IMR-90 (cell line): ENCODE measurements around the gene TRAIP. TPM values are rescaled to one million over a fixed set of nuclear protein-coding genes. Genes with fewer than 3 reads are reported as not detected.

Experiments
- ATAC-seq: fragments of 200-7000 bp; cut with Tn5 transposase; 2 replicates; pipeline ENCODE4 v1.9.1; 2020; ENCODE audit warnings: low read depth, mild to moderate bottlenecking, moderate library complexity
- BruUV-seq: library from RNA; stranded (reverse); fragments of 400-500 nt; replicated peaks from 2 replicates; lab custom pipeline; 2021; lab: Mats Ljungman, UMichigan
- CTCF ChIA-PET: fragments of 300-600 bp; formaldehyde crosslinking; extraction: SDS; loops from one replicate; lab custom pipeline; 2021; ENCODE audit warnings: antibody characterized with exemption; lab: Yijun Ruan, JAX
- POLR2A ChIA-PET: fragments of 300-600 bp; sonication (Branson Sonifier 250); formaldehyde crosslinking; loops from one replicate; lab custom pipeline; 2022; ENCODE audit warnings: antibody characterized with exemption; ENCODE audit not compliant: unreplicated experiment; lab: Charles Lee
- DNase-seq: peaks from one replicate; pipeline ENCODE4 v3.0.0; 2013
- H2AFZ ChIP-seq: replicated peaks from 2 replicates; pipeline ENCODE3; 2013; ENCODE audit warnings: low read length, mild to moderate bottlenecking; ENCODE audit not compliant: poor library complexity
- H2AK5ac ChIP-seq: 2 replicates; pipeline ENCODE4 v1.6.1; 2013; ENCODE audit warnings: low read depth, low read length, inconsistent platforms
- H2AK9ac ChIP-seq: replicated peaks from 2 replicates; pipeline ENCODE3; 2013; ENCODE audit warnings: mild to moderate bottlenecking, low read depth, low read length, moderate library complexity; ENCODE audit not compliant: poor library complexity
- H2BK120ac ChIP-seq: 2 replicates; pipeline ENCODE4 v1.6.1; 2013; ENCODE audit warnings: low read depth, low read length, inconsistent platforms
- H2BK15ac ChIP-seq: 3 replicates; pipeline ENCODE4 v1.6.1; 2013; ENCODE audit warnings: low read depth, low read length, inconsistent platforms
- H2BK20ac ChIP-seq: 2 replicates; pipeline ENCODE4 v1.6.1; 2013; ENCODE audit warnings: low read depth, mild to moderate bottlenecking, inconsistent platforms, low read length, moderate library complexity
- H2BK5ac ChIP-seq: 2 replicates; pipeline ENCODE4 v1.6.1; 2013; ENCODE audit warnings: mild to moderate bottlenecking, low read depth, low read length, inconsistent platforms; ENCODE audit not compliant: poor library complexity, severe bottlenecking
- H3K14ac ChIP-seq: replicated peaks from 2 replicates; pipeline ENCODE4 v1.6.1; 2013; ENCODE audit warnings: low read depth, low read length, inconsistent platforms
- H3K18ac ChIP-seq: 2 replicates; pipeline ENCODE4 v1.6.1; 2013; ENCODE audit warnings: low read depth, low read length, control low read depth
- H3K23ac ChIP-seq: 2 replicates; pipeline ENCODE4 v1.6.1; 2013; ENCODE audit warnings: low read depth, low read length, inconsistent platforms
- H3K27ac ChIP-seq: 2 replicates; pipeline ENCODE4 v1.5.1; 2013; ENCODE audit warnings: mild to moderate bottlenecking, control low read depth, low read length; ENCODE audit not compliant: insufficient read depth
- H3K27me3 ChIP-seq: 2 replicates; pipeline ENCODE4 v1.6.1; 2013; ENCODE audit warnings: low read length; ENCODE audit not compliant: control insufficient read depth, insufficient read depth
- H3K36me3 ChIP-seq: 2 replicates; pipeline ENCODE4 v1.6.1; 2013; ENCODE audit warnings: low read length, mixed read lengths; ENCODE audit not compliant: control insufficient read depth, insufficient read depth
- H3K4ac ChIP-seq: 2 replicates; pipeline ENCODE4 v1.6.1; 2013; ENCODE audit warnings: low read depth, low read length, inconsistent platforms
- H3K4me1 ChIP-seq: 2 replicates; pipeline ENCODE4 v1.6.1; 2013; ENCODE audit warnings: low read length, mixed read lengths; ENCODE audit not compliant: control insufficient read depth, insufficient read depth
- H3K4me2 ChIP-seq: 2 replicates; pipeline ENCODE4 v1.6.1; 2013; ENCODE audit warnings: low read depth, mild to moderate bottlenecking, control low read depth, low read length, moderate library complexity
- H3K4me3 ChIP-seq: 2 replicates; pipeline ENCODE4 v1.5.1; 2013; ENCODE audit warnings: low read depth, mild to moderate bottlenecking, control low read depth, low read length, moderate library complexity; ENCODE audit not compliant: insufficient read depth
- H3K56ac ChIP-seq: 2 replicates; pipeline ENCODE4 v1.6.1; 2013; ENCODE audit warnings: low read length, inconsistent platforms; ENCODE audit not compliant: insufficient read depth; ENCODE audit errors: extremely low read depth
- H3K79me1 ChIP-seq, 2 experiments: 2 replicates each; pipeline ENCODE4 v1.6.1; 2013; ENCODE audit warnings: low read length in 2 of 2, inconsistent platforms in 1 of 2, low read depth in 1 of 2
- H3K9ac ChIP-seq: 2 replicates; pipeline ENCODE4 v1.6.1; 2013; ENCODE audit warnings: low read depth, low read length, control low read depth
- H3K9me1 ChIP-seq: 2 replicates; pipeline ENCODE4 v1.6.1; 2013; ENCODE audit warnings: low read length, inconsistent platforms; ENCODE audit not compliant: insufficient read depth
- H3K9me3 ChIP-seq: 2 replicates; pipeline ENCODE4 v1.6.1; 2013; ENCODE audit warnings: low read length; ENCODE audit not compliant: control insufficient read depth, insufficient read depth
- H4K20me1 ChIP-seq: 2 replicates; pipeline ENCODE4 v1.6.1; 2013; ENCODE audit warnings: low read length, inconsistent platforms; ENCODE audit not compliant: insufficient read depth
- H4K5ac ChIP-seq: 2 replicates; pipeline ENCODE4 v1.6.1; 2013; ENCODE audit warnings: mild to moderate bottlenecking, low read depth, low read length, control low read depth
- H4K8ac ChIP-seq, 2 experiments: 2 replicates each; pipeline ENCODE4 v1.6.1; 2013; ENCODE audit warnings: low read depth in 2 of 2, low read length in 2 of 2, control low read depth in 1 of 2, inconsistent platforms in 1 of 2
- H4K91ac ChIP-seq: 2 replicates; pipeline ENCODE4 v1.6.1; 2013; ENCODE audit warnings: low read depth, low read length, inconsistent platforms; ENCODE audit not compliant: insufficient read depth
- MAFK ChIP-seq: IDR thresholded peaks from 2 replicates; pipeline ENCODE4 v1.6.1; 2012; ENCODE audit warnings: low read depth, low read length, improper control_type of control experiment
- MAZ ChIP-seq: IDR thresholded peaks from 2 replicates; pipeline ENCODE4 v1.6.1; 2012; ENCODE audit warnings: low read depth, mild to moderate bottlenecking, low read length, improper control_type of control experiment, moderate library complexity, borderline replicate concordance
- WGBS, 2 experiments: methylation state at CpG; one replicate each; pipeline versions ENCODE4 v1.1.5 to v1.1.7; 2013; ENCODE audit warnings: missing lambda C conversion rate in 2 of 2; ENCODE audit not compliant: insufficient read length in 1 of 2; ENCODE audit errors: extremely low coverage in 2 of 2; 5-methylcytosine and 5-hydroxymethylcytosine counted together
- dilution Hi-C: fragments of 300-500 bp; cut with HindIII; formaldehyde crosslinking; loops from one replicate; pipeline ENCODE4 v1.14.3; 2018; ENCODE audit warnings: low sequenced_read_pairs; ENCODE audit not compliant: unreplicated experiment
- in situ Hi-C: fragments of 300-500 bp; cut with MboI; formaldehyde crosslinking; loops from 3 replicates; pipeline ENCODE4 v1.14.3; 2019; ENCODE audit warnings: low sequenced_read_pairs, inconsistent platforms, mixed read lengths
- intact Hi-C: fragments of 100-400 bp; cut with micrococcal nuclease; formaldehyde crosslinking; loops from 2 replicates; pipeline ENCODE4 v1.10.0; 2022
- polyA plus RNA-seq, 3 experiments: library from polyadenylated mRNA; depleted of rRNA; stranded (reverse); fragments of >200 nt; gene quantifications; 2 replicates each; pipeline ENCODE4 v1.2.3, GENCODE V29; 2012; ENCODE audit warnings: low replicate concordance in 1 of 3
- total RNA-seq: library from RNA; depleted of rRNA; stranded (reverse); fragments of >200 nt; gene quantifications from 2 replicates; pipeline ENCODE4 v1.2.3, GENCODE V29; 2012

TRAIP gene
- total and polyA plus RNA-seq, 2 of the 4 experiments (the other 2 are of a cell fraction) = 6.3 to 9.2 TPM

- Histone ChIP-seq H2AK9ac (peak overlapping the region; percentile 92), H3K27me3 (no peaks in the 10 kb centered on the region), H3K4me2 (peak overlapping the region; percentile 8; the same call in 1 of the 2 replicates), H4K91ac (peak overlapping the region; percentile 49; the same call in 1 of the 2 replicates), H2BK5ac (no peak overlapping the region), H3K4ac (peak overlapping the region; percentile 48; the same call in 1 of the 2 replicates), H3K36me3 (peaks cover 21% of the 10 kb centered on the region), H3K18ac (peak overlapping the region; percentile 34; the same call in 1 of the 2 replicates), H3K27ac (peak overlapping the region; percentile 36; the same call in 1 of the 2 replicates), H4K8ac (peak overlapping the region in 1 of 2 experiments; percentile 50; a peak in 2 of 4 replicates), H2BK20ac (peak overlapping the region; percentile 29; the same call in 1 of the 2 replicates), H3K9me3 (no peaks in the 10 kb centered on the region), H4K5ac (peak overlapping the region; percentile 22; the same call in 1 of the 2 replicates), H3K4me3 (no peak overlapping the region), H3K14ac (peak overlapping the region; percentile 77), H2BK15ac (no peak overlapping the region), H4K20me1 (no peaks in the 10 kb centered on the region), H3K56ac (no peak overlapping the region), H2AK5ac (peak overlapping the region; percentile 51; the same call in 1 of the 2 replicates), H3K23ac (no peak overlapping the region), H3K9me1 (peaks cover 7% of the 10 kb centered on the region; the same call in 1 of the 2 replicates), H3K4me1 (peaks cover 32% of the 10 kb centered on the region), H3K79me1 (peaks cover 0 to 9% of the 10 kb centered on the region in 2 experiments; a peak in 1 of 4 replicates), H2AFZ (peak overlapping the region; percentile 9), H3K9ac (no peak overlapping the region; the same call in 1 of the 2 replicates), H2BK120ac (peak overlapping the region; percentile 40; the same call in 1 of the 2 replicates)
- 38% methylated on average over 2 of the region's 11 CpGs; no CpG with 5 or more reads in 1 of the 2 experiments for WGBS, 2 experiments
- POLR2A ChIA-PET = no interaction called here
- dilution Hi-C loops = no loop called here
- TF ChIP-seq MAZ = peak; percentile 38; the same call in 1 of the 2 replicates
- TF ChIP-seq MAFK = no peak
- no TSS peak for BruUV-seq
- CTCF ChIA-PET = interaction anchor here (0.8 to 4.6 kb wide), 2 partner anchors 33 to 34 kb away, joined by 3 to 33 read pairs; no protein-coding TSS in a partner anchor
- in situ Hi-C loops = no loop called here
- ATAC-seq (no peak), DNase-seq (no peak)
- intact Hi-C loops = no loop called here
These were observed 50.3 kb downstream of the TRAIP start for GRCh38 chr3:49805897-49806701.
